ENCODE results near the gene ZNF584. TPM values are rescaled to one million over a fixed set of nuclear protein-coding genes. Genes with fewer than 3 reads are reported as not detected.
"Not testable (repeated sequence)": the region's sequence is repeated elsewhere in the genome, so short reads cannot be mapped to it uniquely, and the experiment has no call there.

The ZNF584 gene
- total RNA-seq, 4 donors from 2014 or later = 3.4 to 8.3 (median 7.3) TPM

DNA sequence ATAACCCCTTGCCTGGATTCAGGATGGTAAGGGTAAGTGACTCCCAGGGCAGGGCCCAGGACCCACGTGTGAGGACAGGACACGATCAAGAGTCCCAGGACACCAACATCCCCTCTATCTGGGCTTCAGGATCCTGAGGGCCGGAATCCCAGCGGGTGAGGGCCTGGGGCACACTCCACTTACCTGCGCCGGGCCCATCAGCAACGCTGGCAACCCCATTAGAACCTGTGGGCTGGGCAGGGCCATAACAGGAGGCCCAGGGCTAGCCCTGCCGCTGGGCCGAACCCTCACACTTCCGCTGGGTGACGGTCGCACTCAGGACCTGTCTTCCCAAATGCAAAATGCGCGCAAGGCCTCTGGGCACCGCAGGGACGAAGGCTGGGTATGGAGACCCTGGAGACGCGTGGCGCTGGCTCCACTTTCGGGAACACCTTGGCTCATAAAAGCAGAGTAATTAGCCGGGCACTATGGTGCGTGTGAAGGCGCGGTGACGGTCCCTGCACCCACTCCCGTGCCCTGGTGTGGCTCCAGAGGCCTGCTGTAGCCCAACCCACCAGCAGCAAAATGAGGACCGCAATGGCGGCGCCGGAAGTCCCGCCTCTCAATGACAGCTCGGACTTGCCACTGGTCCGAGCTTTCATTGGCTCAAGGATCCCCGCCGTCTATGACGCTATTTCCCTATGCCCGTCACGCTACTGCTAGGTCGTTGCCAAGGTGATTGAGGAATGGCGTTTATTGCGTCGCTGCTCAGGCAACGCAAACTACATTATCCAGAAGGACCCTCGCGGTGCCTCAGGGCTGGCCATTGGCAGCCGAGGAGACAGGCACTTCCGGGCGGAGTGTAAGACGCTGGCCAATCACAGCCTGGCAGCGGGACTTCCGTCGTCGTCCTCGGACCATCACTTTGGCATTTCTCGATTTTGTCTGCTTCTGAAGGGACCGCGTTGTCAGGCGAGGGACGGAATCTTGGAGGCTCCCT, 31.4 kb downstream of the ZNF584 start, which contains the start of gene ZNF132:
Gene ZNF132, minus strand, starts transcription at position 578 of the 979 bp plus-strand sequence. Its CDS starts 332 bp downstream, at position 246.
- Histone ChIP-seq H3K36me3 (peaks cover 0 to 33% (median 10%) of the 10 kb centered on the region in 4 donors), H3K27ac (peak within 1 kb of the TSS; percentile 69 to 90 (median 75)), H3K4me3 (peak within 1 kb of the TSS; percentile 42 to 89 (median 64)), H3K27me3 (no peaks in the 10 kb centered on the region), H3K9me3 (peaks cover 30 to 41% of the 10 kb centered on the region in 2 donors), H3K4me1 (peaks cover 0 to 15% (median 10%) of the 10 kb centered on the region in 4 donors)
- TF ChIP-seq EP300 (IDR thresholded peaks at IDR 0.05; ENCODE audit: low read depth) (no peak), POLR2AphosphoS5 (IDR thresholded peaks at IDR 0.05) (peak; percentile 51 to 69 (median 64)), CTCF (IDR thresholded peaks at IDR 0.05) (no peak), POLR2A (IDR thresholded peaks at IDR 0.05) (peak; percentile 10)
- in situ Hi-C loops (cut with MboI; ENCODE audit: low pct_ligation_motif_present in 1 of 4, low pct_unique_long_range_greater_than_20kb in 1 of 4, low sequenced_read_pairs in 3 of 4) (no loop called here), intact Hi-C loops (cut with DNase I; ENCODE audit: low total_unique reads) (no loop called here)
- WGBS, 2 donors (ENCODE audit: low coverage in 1 of 2) = 16% methylated on average over 56 of the region's 59 CpGs; no CpG with 5 or more reads in 1 of the 2 donors
- peak; percentile 96 for DNase-seq

DNA sequence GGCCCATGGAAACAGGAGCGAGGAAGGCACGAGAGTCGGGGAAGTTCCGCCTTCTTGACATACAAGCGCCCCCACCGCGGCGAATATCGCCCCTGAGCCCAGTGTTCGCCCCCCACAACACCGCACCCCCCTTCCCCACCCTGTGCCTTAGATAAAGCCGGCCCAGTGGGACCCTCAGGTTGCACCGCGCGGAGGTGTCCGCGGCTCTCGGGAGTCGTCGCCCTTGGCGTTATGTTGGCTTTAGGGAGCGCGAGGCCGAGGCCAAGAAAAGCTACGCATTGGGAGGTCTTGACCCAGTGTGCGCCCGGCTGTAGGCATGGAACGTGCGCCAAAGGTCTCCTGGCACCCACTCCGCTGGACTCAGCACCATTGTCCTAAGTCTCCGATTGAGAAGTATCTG, 32.1 kb downstream of the ZNF584 start:
- DNase-seq = no peak
- TF ChIP-seq EP300 (IDR thresholded peaks at IDR 0.05; ENCODE audit: low read depth) = no peak
- no peak for TF ChIP-seq POLR2AphosphoS5 (IDR thresholded peaks at IDR 0.05)
- no peak for TF ChIP-seq CTCF (IDR thresholded peaks at IDR 0.05)
- no peak for TF ChIP-seq POLR2A (IDR thresholded peaks at IDR 0.05)
- peaks cover 0 to 26% (median 6%) of the 10 kb centered on the region in 4 donors for H3K36me3 ChIP-seq
- peaks cover 23 to 34% of the 10 kb centered on the region in 2 donors for H3K9me3 ChIP-seq
- H3K4me3 ChIP-seq = peak overlapping the region; percentile 42 to 86 (median 64)
- in situ Hi-C loops (cut with MboI; ENCODE audit: low pct_ligation_motif_present in 1 of 4, low pct_unique_long_range_greater_than_20kb in 1 of 4, low sequenced_read_pairs in 3 of 4) = no loop called here
- peak overlapping the region; percentile 69 to 90 (median 75) for H3K27ac ChIP-seq
- intact Hi-C loops (cut with DNase I; ENCODE audit: low total_unique reads) = no loop called here
- no peaks in the 10 kb centered on the region for H3K27me3 ChIP-seq
- peaks cover 0 to 15% (median 10%) of the 10 kb centered on the region in 4 donors for H3K4me1 ChIP-seq
- WGBS, 2 donors (ENCODE audit: low coverage in 1 of 2) = 45% methylated on average over 31 of the region's 31 CpGs; no CpG with 5 or more reads in 1 of the 2 donors

DNA sequence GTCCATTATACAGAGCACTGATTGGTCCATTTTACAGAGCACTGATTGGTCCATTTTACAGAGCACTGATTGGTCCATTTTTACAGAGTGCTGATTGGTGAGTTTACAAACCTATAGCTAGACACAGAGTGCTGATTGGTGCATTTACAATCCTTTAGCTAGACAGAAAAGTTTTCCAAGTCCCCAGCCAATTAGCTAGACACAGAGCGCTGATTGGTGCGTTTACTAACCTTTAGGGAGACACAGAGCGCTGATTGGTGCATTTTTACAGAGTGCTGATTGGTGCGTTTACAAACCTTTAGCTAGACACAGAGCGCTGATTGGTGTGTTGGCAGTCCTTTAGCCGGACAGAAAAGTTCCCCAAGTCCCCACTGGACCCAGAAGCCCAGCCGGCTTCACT, 34.5 kb downstream of the ZNF584 start:
- DNase-seq; H3K27ac ChIP-seq; in situ Hi-C loops (cut with MboI; ENCODE audit: low pct_ligation_motif_present in 1 of 4, low pct_unique_long_range_greater_than_20kb in 1 of 4, low sequenced_read_pairs in 3 of 4); intact Hi-C loops (cut with DNase I; ENCODE audit: low total_unique reads); H3K36me3 ChIP-seq; H3K4me3 ChIP-seq; H3K27me3 ChIP-seq: not testable (repeated sequence)
- peaks cover 0 to 15% (median 10%) of the 10 kb centered on the region in 4 donors for H3K4me1 ChIP-seq
- WGBS, 2 donors (ENCODE audit: low coverage in 1 of 2) = 80 to 91% methylated on average over 1 to 7 of the region's 7 CpGs
- peaks cover 8 to 14% of the 10 kb centered on the region in 2 donors for H3K9me3 ChIP-seq

DNA sequence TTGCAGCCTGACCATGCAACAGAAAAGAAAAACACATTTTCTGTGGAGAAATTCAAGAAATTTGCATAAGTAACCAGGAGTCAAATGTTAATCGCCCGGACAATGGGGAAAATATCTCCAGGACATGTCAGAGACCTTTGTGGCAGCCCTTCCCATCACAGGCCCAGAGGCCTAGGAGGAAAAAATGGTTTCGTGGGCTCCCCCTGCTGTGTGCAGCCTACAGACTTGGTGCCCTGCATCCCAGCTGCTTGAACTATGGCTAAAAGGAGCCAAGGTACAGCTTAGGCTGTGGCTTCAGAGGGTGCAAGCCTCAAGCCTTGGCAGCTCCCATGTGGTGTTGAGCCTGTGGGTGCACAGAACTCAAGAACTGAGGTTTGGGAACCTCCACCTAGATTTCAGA, 40.4 kb downstream of the ZNF584 start:
- intact Hi-C loops (cut with DNase I; ENCODE audit: low total_unique reads); DNase-seq; H3K4me3 ChIP-seq; in situ Hi-C loops (cut with MboI; ENCODE audit: low pct_ligation_motif_present in 1 of 4, low pct_unique_long_range_greater_than_20kb in 1 of 4, low sequenced_read_pairs in 3 of 4); H3K27me3 ChIP-seq; H3K27ac ChIP-seq; H3K36me3 ChIP-seq; H3K9me3 ChIP-seq: not testable (repeated sequence)
- WGBS, 2 donors (ENCODE audit: low coverage in 1 of 2) = 79 to 82% methylated on average over 2 to 3 of the region's 3 CpGs
- H3K4me1 ChIP-seq = peaks cover 0 to 15% (median 10%) of the 10 kb centered on the region in 4 donors

DNA sequence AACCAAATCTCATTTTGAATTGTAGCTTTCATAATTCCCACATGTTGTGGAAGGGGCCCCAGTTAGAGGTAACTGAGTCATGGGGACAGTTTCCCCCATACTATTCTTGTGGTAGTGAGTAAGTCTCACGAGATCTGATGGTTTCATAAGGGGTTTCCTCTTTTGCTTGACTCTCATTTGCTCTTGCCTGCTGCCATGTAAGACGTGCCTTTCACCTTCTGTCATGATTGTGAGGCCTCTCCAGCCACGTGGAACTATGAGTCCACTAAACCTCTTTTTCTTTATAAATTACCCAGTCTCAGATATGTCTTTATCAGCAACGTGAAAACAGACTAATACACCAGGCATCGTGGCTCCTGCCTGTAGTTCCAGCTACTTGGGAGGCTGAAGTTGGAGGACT, 41.5 kb downstream of the ZNF584 start:
- in situ Hi-C loops (cut with MboI; ENCODE audit: low pct_ligation_motif_present in 1 of 4, low pct_unique_long_range_greater_than_20kb in 1 of 4, low sequenced_read_pairs in 3 of 4); H3K9me3 ChIP-seq; intact Hi-C loops (cut with DNase I; ENCODE audit: low total_unique reads); DNase-seq; H3K36me3 ChIP-seq; H3K27me3 ChIP-seq; H3K4me3 ChIP-seq; H3K27ac ChIP-seq: not testable (repeated sequence)
- peaks cover 0 to 15% (median 10%) of the 10 kb centered on the region in 4 donors for H3K4me1 ChIP-seq
- WGBS, 2 donors (ENCODE audit: low coverage in 1 of 2) = 35 to 55% methylated on average over 4 to 5 of the region's 5 CpGs

Measured in transverse colon (tissue), 4 donors.